ENCODE data around the gene RASSF8. TPM values are rescaled to one million over a fixed set of nuclear protein-coding genes. Genes with fewer than 3 reads are reported as not detected.

The RASSF8 gene
- total RNA-seq, 4 donors from 2014 or later, result 13.1 to 332 (median 23.5) TPM

GRCh38 chr12:26100666-26101349, 142.3 kb downstream of the RASSF8 start:
- no peak for DNase-seq
- Histone ChIP-seq H3K9me3 (no peaks in the 10 kb centered on the region), H3K27me3 (no peaks in the 10 kb centered on the region), H3K27ac (no peak overlapping the region), H3K36me3 (no peaks in the 10 kb centered on the region), H3K4me3 (no peak overlapping the region), H3K4me1 (peaks cover 0 to 14% (median 4%) of the 10 kb centered on the region in 4 donors)
- WGBS, 2 donors (ENCODE audit: low coverage in 1 of 2), result 36 to 64% methylated on average over 8 of the region's 8 CpGs
- TF ChIP-seq CTCF (IDR thresholded peaks at IDR 0.05) (no peak), POLR2A (IDR thresholded peaks at IDR 0.05) (no peak), POLR2AphosphoS5 (IDR thresholded peaks at IDR 0.05) (no peak), EP300 (IDR thresholded peaks at IDR 0.05; ENCODE audit: low read depth) (no peak)
- intact Hi-C loops (cut with DNase I; ENCODE audit: low total_unique reads), result no loop called here
- in situ Hi-C loops (cut with MboI; ENCODE audit: low pct_ligation_motif_present in 1 of 4, low pct_unique_long_range_greater_than_20kb in 1 of 4, low sequenced_read_pairs in 3 of 4), result loop anchor here in 3 of 4 donors (25.0 kb wide), 2 partner anchors 311 to 536 kb away; no protein-coding TSS in a partner anchor

- peak; percentile 48 for DNase-seq
- Histone ChIP-seq H3K27me3 (no peaks in the 10 kb centered on the region), H3K27ac (no peak overlapping the region), H3K9me3 (no peaks in the 10 kb centered on the region), H3K4me1 (peaks cover 0 to 14% (median 4%) of the 10 kb centered on the region in 4 donors), H3K4me3 (no peak overlapping the region), H3K36me3 (no peaks in the 10 kb centered on the region)
- TF ChIP-seq POLR2AphosphoS5 (IDR thresholded peaks at IDR 0.05) (peak in 2 of 3 donors; percentile 44 to 60), EP300 (IDR thresholded peaks at IDR 0.05; ENCODE audit: low read depth) (no peak), CTCF (IDR thresholded peaks at IDR 0.05) (no peak)
- intact Hi-C loops (cut with DNase I; ENCODE audit: low total_unique reads) (no loop called here), in situ Hi-C loops (cut with MboI; ENCODE audit: low pct_ligation_motif_present in 1 of 4, low pct_unique_long_range_greater_than_20kb in 1 of 4, low sequenced_read_pairs in 3 of 4) (loop anchor here in 3 of 4 donors (25.0 kb wide), 2 partner anchors 311 to 536 kb away; no protein-coding TSS in a partner anchor)
- WGBS, 2 donors (ENCODE audit: low coverage in 1 of 2), result 29 to 38% methylated on average over 3 of the region's 3 CpGs
Observed at GRCh38 chr12:26101350-26101734, 142.9 kb downstream of the RASSF8 start.

GRCh38 chr12:26101763-26102162, 143.3 kb downstream of the RASSF8 start:
- no peak overlapping the region for H3K27ac ChIP-seq
- in situ Hi-C loops (cut with MboI; ENCODE audit: low pct_ligation_motif_present in 1 of 4, low pct_unique_long_range_greater_than_20kb in 1 of 4, low sequenced_read_pairs in 3 of 4), result loop anchor here in 3 of 4 donors (25.0 kb wide), 2 partner anchors 311 to 536 kb away; no protein-coding TSS in a partner anchor

More at GRCh38 chr12:26101763-26102162, 143.3 kb downstream of the RASSF8 start:
- TF ChIP-seq POLR2AphosphoS5 (IDR thresholded peaks at IDR 0.05) (no peak), POLR2A (IDR thresholded peaks at IDR 0.05) (no peak), CTCF (IDR thresholded peaks at IDR 0.05) (no peak), EP300 (IDR thresholded peaks at IDR 0.05; ENCODE audit: low read depth) (no peak)
- H3K36me3 ChIP-seq, result no peaks in the 10 kb centered on the region
- intact Hi-C loops (cut with DNase I; ENCODE audit: low total_unique reads), result no loop called here
- H3K4me1 ChIP-seq, result peaks cover 0 to 14% (median 4%) of the 10 kb centered on the region in 4 donors
- 61 to 66% methylated on average over 3 to 4 of the region's 4 CpGs for WGBS, 2 donors (ENCODE audit: low coverage in 1 of 2)
- no peak for DNase-seq
- no peaks in the 10 kb centered on the region for H3K9me3 ChIP-seq
- no peaks in the 10 kb centered on the region for H3K27me3 ChIP-seq
- no peak overlapping the region for H3K4me3 ChIP-seq
